GM19395 (cell line): Measurements from ENCODE around the gene FLT4.

Source experiments
- ATAC-seq: cut with Tn5 transposase; IDR thresholded peaks from one replicate; pipeline ENCODE4 v1.9.1; 2021; ENCODE audit warnings: mild to moderate bottlenecking, moderate library complexity; ENCODE audit not compliant: unreplicated experiment

Gene FLT4

DNA sequence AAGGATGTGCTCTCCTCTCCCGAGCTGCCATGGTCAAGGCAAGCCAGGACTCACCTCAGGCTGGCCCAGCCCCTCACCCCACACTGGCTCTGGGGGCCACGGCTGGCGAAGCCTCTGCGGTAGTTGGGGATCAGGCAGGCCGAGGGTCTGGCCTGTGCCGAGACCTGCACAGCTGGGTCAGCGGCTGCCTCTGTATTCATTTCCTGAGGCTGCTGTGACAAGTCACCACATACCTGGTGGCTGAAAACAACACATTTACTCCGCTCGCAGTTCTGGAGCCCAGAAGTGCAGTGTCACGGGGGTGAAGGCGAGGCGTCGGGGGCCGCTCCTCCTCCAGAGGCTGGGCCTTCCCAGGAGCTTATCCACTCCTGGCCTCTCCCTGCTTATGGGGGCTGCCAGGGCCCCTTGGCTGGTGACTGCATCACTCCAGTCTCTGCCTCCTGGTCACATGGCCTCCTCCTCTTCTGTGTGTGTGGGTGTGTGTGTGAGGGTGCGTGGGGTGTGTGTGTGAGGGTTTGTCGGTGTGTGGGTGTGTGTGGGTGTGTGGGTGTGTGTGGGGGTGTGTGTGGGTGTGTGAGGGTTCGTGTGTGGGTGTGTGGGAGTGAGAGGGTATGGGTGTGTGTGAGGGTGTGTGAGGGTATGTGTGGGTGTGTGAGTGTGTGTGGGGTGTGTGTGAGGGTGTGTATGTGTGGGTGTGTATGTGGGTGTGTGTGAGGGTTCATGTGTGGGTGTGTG is 54.9 kb downstream of the FLT4 start:
- no peak for ATAC-seq

DNA sequence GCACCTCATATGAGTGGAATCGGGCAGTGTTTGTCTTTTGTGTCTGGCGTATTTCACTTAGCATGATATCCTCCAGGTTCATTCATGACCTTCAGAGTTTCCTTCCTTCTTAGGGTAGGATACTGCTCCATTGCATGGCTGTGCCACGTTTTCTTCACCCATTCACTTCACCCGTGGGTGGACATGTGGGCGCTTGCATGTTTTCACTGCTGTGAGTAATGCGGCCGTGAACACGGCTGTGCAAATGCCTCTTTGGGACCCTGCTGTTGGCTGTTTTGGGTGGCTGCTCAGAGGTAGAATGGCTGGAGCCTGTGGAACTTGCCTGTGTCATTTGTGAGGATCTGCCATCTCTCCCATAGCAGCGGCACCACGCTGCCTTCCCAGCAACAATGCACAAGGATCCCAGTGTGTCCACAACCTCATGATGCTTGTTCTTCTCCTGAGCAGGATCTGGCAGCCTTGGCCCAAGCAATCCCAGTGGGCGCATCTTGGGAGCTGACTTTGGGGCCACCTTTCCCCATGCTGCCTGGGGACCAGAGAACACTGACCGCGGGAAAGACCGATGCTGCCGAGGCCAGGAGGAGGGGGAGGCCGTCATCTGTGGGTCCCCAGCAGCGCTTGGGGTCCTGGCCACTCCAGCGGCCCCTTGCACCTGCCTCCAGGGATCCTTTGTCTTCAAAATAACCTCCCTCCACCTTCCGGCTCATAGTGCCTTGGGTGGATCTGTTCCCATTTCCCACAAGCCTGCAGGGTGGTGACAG is 55.8 kb downstream of the FLT4 start:
- ATAC-seq = no peak

DNA sequence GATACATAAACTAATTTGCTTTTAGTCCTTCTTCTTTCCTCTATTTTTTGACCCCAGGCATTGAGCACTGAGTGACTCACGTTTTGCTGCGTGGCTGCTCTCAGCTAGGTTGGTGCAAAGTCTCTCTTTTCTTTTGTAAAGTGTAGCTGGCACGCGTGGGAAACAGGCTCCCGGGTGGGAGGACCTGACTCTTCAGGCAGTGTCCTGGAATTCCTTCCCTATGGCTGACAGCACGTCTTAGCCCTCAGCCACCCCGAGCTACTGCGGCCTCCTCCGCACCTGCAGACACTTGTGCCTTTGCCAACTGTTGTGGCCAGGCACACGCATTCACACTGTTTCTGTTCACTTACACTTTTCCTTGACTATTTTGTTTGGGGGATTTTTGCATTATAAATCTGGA is 57.2 kb downstream of the FLT4 start:
- ATAC-seq = no peak

DNA sequence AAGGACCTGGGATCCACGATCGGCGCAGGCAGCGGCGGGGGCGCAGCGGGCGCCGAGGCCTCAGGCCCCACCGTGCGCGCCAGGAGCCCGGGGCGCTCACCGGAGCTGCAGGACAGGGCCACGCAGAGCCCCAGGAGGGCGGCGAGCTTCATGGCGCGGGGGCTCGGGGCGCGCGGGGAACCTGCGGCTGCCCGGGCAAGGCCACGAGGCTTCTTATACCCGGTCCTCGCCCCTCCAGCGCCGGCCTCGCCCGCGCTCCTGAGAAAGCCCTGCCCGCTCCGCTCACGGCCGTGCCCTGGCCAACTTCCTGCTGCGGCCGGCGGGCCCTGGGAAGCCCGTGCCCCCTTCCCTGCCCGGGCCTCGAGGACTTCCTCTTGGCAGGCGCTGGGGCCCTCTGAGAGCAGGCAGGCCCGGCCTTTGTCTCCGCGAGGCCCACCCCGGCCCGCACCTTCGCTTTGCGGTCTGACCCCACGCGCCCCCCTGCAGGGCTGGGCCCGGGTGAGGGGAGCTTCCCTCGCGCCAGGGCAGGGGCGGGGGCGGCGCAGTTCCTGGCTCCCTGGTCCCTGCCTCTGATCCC is 58.0 kb downstream of the FLT4 start, which contains the start of gene SCGB3A1:
TSS of gene SCGB3A1 (minus strand) at position 189 of the 577 bp plus-strand sequence. CDS start at position 152, 37 bp downstream.
- ATAC-seq = no peak

DNA sequence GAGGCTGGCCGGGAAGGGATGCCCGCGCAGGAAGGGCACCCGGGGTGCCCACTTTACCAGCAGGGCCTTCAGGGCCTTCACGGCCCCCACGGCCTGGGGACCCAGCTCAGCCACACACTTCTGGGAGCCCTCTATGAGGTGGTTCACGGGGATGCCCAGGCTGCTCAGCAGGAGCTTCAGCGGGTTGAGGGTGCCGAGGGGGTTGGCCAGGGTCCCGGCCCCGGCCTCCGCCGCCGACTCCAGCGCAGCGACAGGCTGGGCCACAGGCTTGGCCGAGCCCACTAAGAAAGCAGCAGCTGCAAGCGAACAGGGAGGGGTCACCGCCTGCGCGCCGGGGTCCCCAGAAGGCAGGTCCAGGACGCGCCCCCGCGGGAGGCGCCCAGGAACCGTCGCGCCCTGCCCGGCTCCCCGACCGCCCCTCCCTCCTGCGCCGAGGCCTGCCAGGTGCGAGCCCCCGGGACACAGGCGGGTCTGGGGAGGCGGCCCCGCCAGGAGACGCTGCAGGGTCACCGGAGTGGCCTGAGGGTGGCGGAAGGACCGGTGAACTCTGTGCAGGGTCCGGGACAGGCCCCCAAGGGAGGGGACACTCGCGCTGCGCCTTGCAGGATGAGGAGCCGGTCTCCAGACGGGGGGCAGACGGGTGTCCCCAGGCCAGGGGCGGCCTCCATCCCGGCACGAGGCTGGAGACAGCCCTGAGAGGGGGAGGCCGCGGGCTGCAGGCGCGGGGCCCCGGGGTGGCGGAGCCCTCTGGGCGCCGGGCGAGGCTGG is 58.7 kb downstream of the FLT4 start:
- ATAC-seq = no peak

DNA sequence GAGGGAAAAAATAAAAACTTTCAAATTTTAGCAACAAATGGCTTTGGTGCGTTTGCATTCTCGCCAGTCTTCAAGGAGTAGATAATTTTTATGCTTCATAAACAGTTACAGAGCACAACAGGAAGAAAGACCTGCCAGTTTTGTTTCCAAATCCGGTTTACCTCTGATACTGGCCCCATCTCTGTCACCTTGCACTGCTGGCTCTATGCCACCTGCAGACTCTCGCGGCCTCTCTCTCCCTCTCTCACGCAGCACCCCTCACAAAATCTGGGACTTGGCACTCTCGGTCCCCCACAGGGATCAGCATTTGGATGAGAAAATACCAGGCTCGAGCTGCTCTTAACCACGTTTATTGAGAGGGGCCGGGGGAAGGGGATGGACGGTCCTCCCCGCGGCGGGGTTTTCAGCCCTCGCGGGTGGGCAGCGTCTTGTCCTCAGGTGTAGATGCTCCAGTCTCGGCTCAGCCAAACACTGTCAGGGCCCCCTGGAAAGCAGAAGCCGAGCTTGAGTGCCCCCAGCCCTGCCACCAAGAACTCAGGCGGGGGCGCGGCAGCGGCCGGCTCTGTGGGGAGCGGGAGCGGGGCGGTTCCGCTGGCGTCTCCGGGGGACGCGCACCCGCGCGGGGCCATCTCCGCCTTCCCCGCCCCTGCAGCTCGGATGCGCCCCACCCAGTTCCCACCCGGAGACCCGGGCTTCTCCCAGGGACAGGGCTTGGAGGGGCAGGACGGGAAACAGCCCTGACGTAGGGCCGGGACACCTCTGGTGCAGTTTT is 59.4 kb downstream of the FLT4 start:
- no peak for ATAC-seq

DNA sequence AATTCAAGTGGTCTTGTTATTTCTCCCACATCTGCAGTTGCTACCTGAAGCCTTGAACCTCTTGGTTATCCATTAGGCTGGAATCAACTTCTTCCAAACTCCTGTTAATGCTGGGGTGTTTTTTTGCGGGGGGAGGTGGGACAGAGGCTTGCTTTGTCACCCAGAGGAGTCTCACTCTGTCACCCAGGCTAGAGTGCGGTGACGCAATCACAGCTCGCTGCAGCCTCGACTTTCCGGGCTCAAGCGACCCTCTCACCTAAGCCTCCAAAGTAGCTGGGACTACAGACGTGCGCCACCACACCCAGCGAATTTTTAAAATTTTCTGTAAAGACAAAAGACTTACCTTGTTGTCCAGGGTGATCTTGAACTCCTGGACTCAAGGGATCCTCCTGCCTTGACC is 62.5 kb downstream of the FLT4 start:
- ATAC-seq = no peak

DNA sequence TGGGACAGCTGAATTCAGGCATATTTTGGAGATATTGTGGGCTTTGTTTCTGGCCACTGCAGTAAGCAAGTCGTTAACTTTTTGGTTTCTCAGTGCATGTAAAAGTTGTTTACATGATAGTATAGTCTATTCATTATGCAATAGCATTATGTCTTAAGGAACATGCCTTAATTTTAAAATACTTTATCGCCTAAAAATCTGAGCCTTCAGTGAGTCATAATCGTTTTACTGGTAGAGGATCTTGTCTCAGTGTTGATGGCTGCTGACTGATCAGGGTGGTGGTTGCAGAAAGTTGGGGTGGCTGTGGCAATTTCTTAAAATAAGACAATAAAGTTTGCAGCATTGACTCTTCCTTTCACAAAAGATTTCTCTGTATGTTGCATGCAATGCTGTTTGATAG is 63.2 kb downstream of the FLT4 start:
- no peak for ATAC-seq

DNA sequence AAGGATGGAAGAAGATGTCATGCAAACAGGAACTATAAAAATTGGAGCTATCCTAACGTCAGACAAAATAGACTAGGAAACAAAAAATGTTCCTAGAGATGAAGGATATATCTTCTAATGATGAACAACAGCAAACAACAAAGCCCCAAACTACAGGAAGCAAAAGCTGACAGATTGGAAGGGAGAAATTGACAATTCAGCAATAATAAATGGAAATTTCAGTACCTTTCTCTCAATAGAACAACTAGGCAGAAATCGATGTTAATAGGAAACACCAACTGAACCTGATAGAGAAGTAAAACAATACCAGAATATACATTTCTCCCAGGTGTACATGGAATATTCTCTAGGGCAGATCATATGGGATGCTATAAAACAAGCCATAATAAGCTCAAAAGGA is 65.7 kb downstream of the FLT4 start:
- no peak for ATAC-seq

DNA sequence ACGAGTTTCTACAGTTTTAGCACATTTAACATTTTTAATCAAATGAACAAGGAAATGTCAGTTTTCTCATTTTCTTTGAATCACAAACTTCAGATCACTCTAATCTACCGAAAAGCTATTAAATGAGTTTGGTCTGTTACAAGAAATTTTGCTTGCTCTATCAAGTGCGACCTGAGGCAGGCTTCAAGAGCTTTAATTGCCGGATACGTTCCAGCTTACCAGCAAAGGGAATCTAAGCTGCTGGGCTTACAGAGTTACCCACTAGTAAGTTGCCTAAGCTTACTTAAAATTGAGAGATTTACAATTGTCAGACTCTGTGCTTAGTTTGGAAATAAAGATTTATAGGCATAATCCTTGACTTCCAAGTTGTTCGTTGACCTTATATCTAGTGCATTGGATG is 68.7 kb downstream of the FLT4 start:
- no peak for ATAC-seq

DNA sequence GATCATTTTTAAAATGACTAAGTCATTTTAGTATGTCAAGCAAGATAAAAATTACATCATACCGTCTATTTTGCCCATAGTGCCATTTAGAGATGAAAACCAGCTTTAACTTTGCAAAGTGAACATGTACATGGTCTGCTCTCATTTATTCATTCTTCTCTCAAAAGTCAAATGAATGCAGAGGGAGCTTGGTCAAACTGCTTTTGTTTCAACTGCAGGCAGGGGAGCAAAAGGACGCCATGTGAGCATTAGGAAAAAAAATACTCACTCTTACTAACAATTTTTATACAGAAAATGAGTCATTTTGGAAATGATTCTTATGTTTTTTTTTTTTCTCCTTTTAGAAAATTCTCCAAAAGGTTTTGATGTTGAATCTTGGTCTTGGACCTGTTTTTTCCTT is 73.8 kb downstream of the FLT4 start:
- ATAC-seq = no peak

DNA sequence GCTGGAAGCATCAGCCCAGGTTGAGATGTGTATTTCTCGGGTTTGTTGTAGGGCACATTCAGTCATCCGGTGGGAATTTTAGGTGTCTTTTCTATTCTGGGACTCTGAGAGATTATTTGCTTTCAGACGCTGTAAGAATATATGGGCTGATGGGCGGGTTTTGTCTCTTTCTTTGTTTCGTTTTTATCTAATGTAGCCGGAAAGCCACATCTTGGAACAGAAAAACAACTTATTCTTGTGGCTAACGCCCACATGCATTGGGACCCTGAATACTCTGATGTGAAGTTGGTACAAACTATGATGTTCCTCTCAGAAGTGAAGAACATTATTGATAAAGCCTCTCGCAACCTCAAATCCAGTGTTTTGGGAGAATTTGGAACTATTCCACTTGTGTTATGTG is 80.5 kb downstream of the FLT4 start:
- no peak for ATAC-seq

DNA sequence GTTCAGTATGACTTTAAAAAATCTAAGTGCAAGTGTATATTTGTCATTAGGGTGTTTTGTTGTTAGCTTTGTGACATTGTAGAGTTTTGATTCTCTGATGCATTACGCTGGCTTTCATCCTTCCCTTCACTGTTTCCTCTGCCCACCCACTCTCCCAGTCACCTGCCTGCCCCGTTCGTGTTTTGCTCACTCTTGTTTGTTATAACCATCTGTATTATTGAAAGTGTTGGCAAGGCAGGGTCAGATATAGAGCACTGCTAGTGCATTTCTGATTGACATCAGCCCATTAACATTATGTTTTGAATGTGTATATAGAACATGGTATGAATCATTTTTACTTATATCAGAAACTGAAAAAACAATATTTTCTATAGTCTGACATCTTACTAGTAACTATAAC is 85.4 kb downstream of the FLT4 start:
- no peak for ATAC-seq

DNA sequence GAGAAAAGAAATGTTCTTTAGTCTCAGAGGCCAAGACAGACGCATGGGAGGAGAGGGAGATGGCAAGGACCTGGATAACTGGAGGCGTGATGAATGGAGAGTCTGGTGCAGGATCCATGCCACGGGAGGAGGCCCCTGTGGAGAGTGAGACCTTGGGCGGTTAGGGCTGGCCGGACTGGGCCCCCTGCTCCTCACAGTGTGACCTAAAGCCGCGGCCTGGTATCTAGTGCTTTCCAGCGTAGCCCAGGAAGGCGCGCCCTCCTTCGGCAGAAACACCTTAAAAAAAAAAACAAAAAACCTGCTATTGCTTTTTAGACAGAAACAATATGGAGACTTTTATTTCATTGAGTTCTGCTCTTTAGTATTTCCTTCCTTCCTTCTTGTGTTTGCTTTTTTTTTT is 91.2 kb downstream of the FLT4 start:
- ATAC-seq = no peak

DNA sequence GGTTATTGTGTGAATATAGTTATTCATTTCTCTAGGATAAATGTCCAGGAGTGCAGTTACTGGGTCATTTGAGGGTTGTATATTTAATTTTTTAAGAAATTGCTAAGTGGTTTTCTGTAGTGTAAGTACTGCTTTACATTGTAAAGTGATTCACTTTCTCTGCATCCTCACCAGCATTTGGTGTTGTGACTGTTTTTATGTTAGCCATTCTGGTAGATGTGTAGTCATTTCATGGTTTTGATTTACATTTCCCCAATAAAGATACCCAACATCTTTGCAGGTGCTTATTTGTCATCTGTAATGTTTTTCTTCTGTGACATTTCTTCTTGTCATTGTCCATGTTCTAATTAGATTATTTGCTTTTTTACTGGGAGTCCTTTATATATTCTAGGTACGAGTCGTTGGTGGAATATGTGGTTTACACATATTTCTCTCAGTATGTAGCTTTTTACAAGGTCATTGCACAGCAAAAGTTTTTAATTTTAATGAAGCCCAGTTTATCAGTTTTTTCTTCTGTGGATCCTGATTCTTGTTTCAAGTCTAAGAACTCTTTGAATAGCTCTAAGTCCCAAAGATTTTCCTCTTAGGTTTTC is 92.1 kb downstream of the FLT4 start:
- no peak for ATAC-seq

DNA sequence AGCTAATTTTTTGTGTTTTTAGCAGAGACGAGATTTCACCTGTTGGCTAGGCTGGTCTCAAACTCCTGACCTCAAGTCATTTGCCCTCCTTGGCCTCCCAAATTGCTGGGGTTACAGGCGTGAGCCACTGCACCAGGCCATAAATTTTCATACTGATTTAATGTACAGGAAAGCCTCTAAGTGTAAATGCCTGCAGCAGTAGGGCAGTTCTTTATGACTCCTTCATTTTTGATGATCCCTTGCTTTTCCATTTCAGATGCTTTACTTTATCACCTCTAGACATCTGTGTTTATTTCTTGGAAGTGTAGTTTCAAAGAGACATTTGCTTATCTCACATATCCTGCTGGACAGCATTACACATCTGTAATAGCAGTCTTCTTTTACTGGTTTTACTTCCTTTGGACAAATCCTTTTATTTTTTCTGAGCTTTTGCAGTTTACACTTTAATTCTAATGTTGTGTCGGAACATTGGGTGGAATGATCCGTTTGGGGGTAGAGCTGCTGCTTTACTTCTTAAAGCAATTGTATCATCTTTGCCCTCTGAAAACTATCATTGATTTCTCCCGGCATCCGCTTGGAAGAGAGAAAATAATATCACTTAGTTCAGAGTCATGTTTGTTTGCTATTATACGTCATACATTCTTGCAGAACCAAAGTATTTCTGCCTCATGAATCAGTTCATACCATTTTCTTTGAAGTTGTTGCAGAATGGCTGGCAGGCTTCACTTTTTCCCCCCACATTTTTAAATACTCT is 94.1 kb downstream of the FLT4 start:
- ATAC-seq = no peak

DNA sequence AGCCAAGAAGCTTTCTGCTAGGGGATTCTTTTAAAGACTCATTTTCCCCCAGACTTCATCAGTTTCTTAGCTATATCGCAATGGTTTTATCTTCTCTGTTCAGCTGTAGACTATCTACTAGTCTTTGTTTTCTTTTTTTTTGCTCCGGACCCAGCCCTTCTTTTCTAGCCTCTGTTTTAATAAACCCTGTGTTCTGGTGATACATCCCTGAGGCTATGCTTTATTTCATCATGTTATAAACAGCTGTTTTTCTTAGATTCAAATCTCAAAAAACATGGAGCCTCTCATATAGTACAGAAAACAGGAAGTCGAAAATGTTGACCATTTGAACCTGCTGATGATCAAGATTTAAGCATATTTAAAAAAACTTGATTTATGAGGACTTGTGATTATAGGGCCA is 95.9 kb downstream of the FLT4 start:
- no peak for ATAC-seq
